Cardiac muscle cell (in vitro differentiated cells and primary cell): ENCODE data around the gene ASCL5. TPM values are rescaled to one million over a fixed set of nuclear protein-coding genes. Genes with fewer than 3 reads are reported as not detected.

ENCODE experiments used
- DNase-seq, 2 donors: peaks; one replicate each; pipeline versions ENCODE4 v3.0.0 to v3.0.0-alpha.2; 2010 to 2017; ENCODE audit warnings: low read depth in 1 of 2, low spot score in 1 of 2
- H3K27ac ChIP-seq: fragments of 200-600 bp; sonication (generic); 2 replicates; pipeline ENCODE4 v1.5.1; 2016
- H3K27me3 ChIP-seq: fragments of 200-600 bp; sonication (generic); 2 replicates; pipeline ENCODE4 v1.6.0; 2016; ENCODE audit warnings: control low read depth
- H3K36me3 ChIP-seq: fragments of 200-600 bp; sonication (generic); 2 replicates; pipeline ENCODE4 v1.5.1; 2016; ENCODE audit warnings: control low read depth
- H3K4me1 ChIP-seq: fragments of 200-600 bp; sonication (generic); 2 replicates; pipeline ENCODE4 v1.8.1; 2017; ENCODE audit warnings: low read depth, mild to moderate bottlenecking, mixed run types
- H3K4me3 ChIP-seq: fragments of 200-600 bp; sonication (generic); 2 replicates; pipeline ENCODE4 v1.5.1; 2016; ENCODE audit warnings: mild to moderate bottlenecking
- H3K9me3 ChIP-seq: fragments of 200-600 bp; sonication (generic); 2 replicates; pipeline ENCODE4 v1.5.1; 2017; ENCODE audit warnings: low read depth, mild to moderate bottlenecking, control low read depth
- CTCF ChIP-seq: IDR thresholded peaks from 2 replicates; pipeline ENCODE4 v1.5.1; 2012; ENCODE audit warnings: low read depth, mild to moderate bottlenecking, low read length
- polyA plus RNA-seq: library from polyadenylated mRNA; unstranded; fragments of >200 nt; fragmentation: Nextera tagmentation; extraction: Ambion mirVana; gene quantifications from 2 replicates; pipeline ENCODE4 v1.2.1, GENCODE V29; 2016
- total RNA-seq: library from RNA; depleted of rRNA; stranded (reverse); fragments of >200 nt; gene quantifications from 2 replicates; pipeline ENCODE4 v1.2.3, GENCODE V29; 2016

Gene ASCL5
- total and polyA plus RNA-seq, 2 experiments from 2014 or later, result 0.18 TPM; not detected in 1

GRCh38 chr1:201127755-201128455 lies 921 bp upstream of the ASCL5 start:
- H3K9me3 ChIP-seq, result no peaks in the 10 kb centered on the region
- peaks cover 16% of the 10 kb centered on the region for H3K27me3 ChIP-seq
- no peaks in the 10 kb centered on the region for H3K36me3 ChIP-seq
- H3K4me3 ChIP-seq, result no peak overlapping the region
- peak in 1 of 2 donors; percentile 54 for DNase-seq
- peaks cover 11% of the 10 kb centered on the region for H3K4me1 ChIP-seq
- peak overlapping the region; percentile 35 for H3K27ac ChIP-seq
- no peak for TF ChIP-seq CTCF

GRCh38 chr1:201126463-201126831 lies 537 bp downstream of the ASCL5 start:
- no peaks in the 10 kb centered on the region for H3K9me3 ChIP-seq
- no peak for TF ChIP-seq CTCF
- H3K4me1 ChIP-seq, result peaks cover 11% of the 10 kb centered on the region
- H3K27me3 ChIP-seq, result peaks cover 21% of the 10 kb centered on the region
- no peak overlapping the region for H3K4me3 ChIP-seq
- H3K27ac ChIP-seq, result no peak overlapping the region
- H3K36me3 ChIP-seq, result no peaks in the 10 kb centered on the region
- no peak for DNase-seq

GRCh38 chr1:201125800-201126199 lies 1.2 kb downstream of the ASCL5 start:
- TF ChIP-seq CTCF, result no peak
- Histone ChIP-seq H3K27ac (no peak overlapping the region), H3K4me3 (no peak overlapping the region), H3K27me3 (peaks cover 21% of the 10 kb centered on the region), H3K9me3 (no peaks in the 10 kb centered on the region), H3K4me1 (peaks cover 11% of the 10 kb centered on the region), H3K36me3 (no peaks in the 10 kb centered on the region)
- peak in 1 of 2 donors; percentile 14 for DNase-seq

- Histone ChIP-seq H3K27me3 (peaks cover 21% of the 10 kb centered on the region), H3K27ac (no peak overlapping the region), H3K9me3 (no peaks in the 10 kb centered on the region), H3K36me3 (no peaks in the 10 kb centered on the region), H3K4me1 (peaks cover 11% of the 10 kb centered on the region), H3K4me3 (no peak overlapping the region)
- DNase-seq, result peak in 1 of 2 donors; percentile 13
- TF ChIP-seq CTCF, result no peak
Observed at GRCh38 chr1:201125019-201125418, 2.0 kb downstream of the ASCL5 start.

- Histone ChIP-seq H3K27me3 (peaks cover 21% of the 10 kb centered on the region), H3K9me3 (no peaks in the 10 kb centered on the region), H3K36me3 (no peaks in the 10 kb centered on the region), H3K27ac (no peak overlapping the region), H3K4me3 (no peak overlapping the region), H3K4me1 (peaks cover 11% of the 10 kb centered on the region)
- no peak for TF ChIP-seq CTCF
- no peak for DNase-seq
Observed at GRCh38 chr1:201123866-201124265, 3.1 kb downstream of the ASCL5 start.
